Measurements from ENCODE around the gene TMEM125. TPM values are rescaled to one million over a fixed set of nuclear protein-coding genes. Genes with fewer than 3 reads are reported as not detected.

TMEM125 gene
- total and polyA plus RNA-seq, 2 of the 4 experiments (the other 2 are of a cell fraction) = under 0.01 to 0.03 TPM

DNA sequence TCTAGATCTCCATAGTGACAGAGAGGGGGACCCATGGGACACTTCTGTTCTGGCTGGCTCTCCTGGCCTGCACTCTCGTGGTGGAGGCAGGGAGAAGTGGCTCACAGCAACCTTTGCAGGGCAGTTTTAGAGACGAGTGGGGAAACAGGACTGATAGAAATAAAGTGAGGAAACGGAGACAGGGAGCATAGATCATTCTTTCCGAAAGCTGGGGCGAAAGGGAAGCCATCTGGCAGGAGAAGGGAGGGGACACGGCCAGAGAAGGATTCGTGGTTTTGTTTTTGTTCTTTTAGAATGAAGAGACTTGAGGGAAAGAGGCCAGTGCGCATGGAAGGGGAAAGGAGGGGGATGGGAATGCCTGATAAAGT is 34.5 kb downstream of the TMEM125 start:
- Histone ChIP-seq H2BK15ac (ENCODE audit: low read depth, low read length) (no peak overlapping the region), H3K56ac (ENCODE audit: extremely low read depth, insufficient read depth, low read length) (no peak overlapping the region), H3K4me2 (ENCODE audit: low read depth, low read length) (no peak overlapping the region), H3K23ac (ENCODE audit: low read depth, low read length) (no peak overlapping the region), H3K14ac (replicated peaks; ENCODE audit: low read depth, low read length) (no peak overlapping the region), H2BK20ac (ENCODE audit: low read depth, low read length) (no peak overlapping the region), H3K18ac (ENCODE audit: low read depth, low read length) (no peak overlapping the region), H2BK5ac (ENCODE audit: low read depth, low read length, poor library complexity, severe bottlenecking) (no peak overlapping the region), H3K36me3 (ENCODE audit: control insufficient read depth, insufficient read depth, low read length) (no peaks in the 10 kb centered on the region), H3K4me3 (ENCODE audit: insufficient read depth, low read depth, low read length) (no peak overlapping the region), H3K27ac (ENCODE audit: insufficient read depth, low read length) (no peak overlapping the region), H2AFZ (replicated peaks; ENCODE audit: low read length, poor library complexity) (no peak overlapping the region), H4K91ac (ENCODE audit: insufficient read depth, low read depth, low read length) (no peak overlapping the region), H3K4ac (ENCODE audit: low read depth, low read length) (no peak overlapping the region), H3K27me3 (ENCODE audit: control insufficient read depth, insufficient read depth, low read length) (peaks cover 6% of the 10 kb centered on the region; the same call in 1 of the 2 replicates), H3K9me3 (ENCODE audit: control insufficient read depth, insufficient read depth, low read length) (no peaks in the 10 kb centered on the region), H2AK9ac (replicated peaks; ENCODE audit: low read depth, low read length, poor library complexity) (no peak overlapping the region), H3K9ac (ENCODE audit: low read depth, low read length) (no peak overlapping the region), H4K5ac (ENCODE audit: low read depth, low read length) (no peak overlapping the region), H2BK120ac (ENCODE audit: low read depth, low read length) (no peak overlapping the region), H3K79me1 (ENCODE audit: low read depth in 1 of 2, low read length in 2 of 2) (no peaks in the 10 kb centered on the region), H3K4me1 (ENCODE audit: control insufficient read depth, insufficient read depth, low read length) (peaks cover 4% of the 10 kb centered on the region; the same call in 1 of the 2 replicates), H4K20me1 (ENCODE audit: insufficient read depth, low read length) (no peaks in the 10 kb centered on the region; the same call in 1 of the 2 replicates), H4K8ac (ENCODE audit: low read depth in 2 of 2, low read length in 2 of 2) (no peak overlapping the region), H3K9me1 (ENCODE audit: insufficient read depth, low read length) (no peaks in the 10 kb centered on the region), H2AK5ac (ENCODE audit: low read depth, low read length) (no peak overlapping the region)
- intact Hi-C loops (cut with micrococcal nuclease) (no loop called here), dilution Hi-C loops (cut with HindIII; ENCODE audit: low sequenced_read_pairs, unreplicated experiment) (no loop called here), in situ Hi-C loops (cut with MboI; ENCODE audit: low sequenced_read_pairs) (no loop called here)
- TF ChIP-seq BHLHE40 (IDR thresholded peaks at IDR 0.05; ENCODE audit: low read depth, low read length) (no peak), SMC3 (IDR thresholded peaks at IDR 0.05; ENCODE audit: low read depth, low read length) (no peak), CEBPB (IDR thresholded peaks at IDR 0.05; ENCODE audit: low read depth, low read length) (no peak), RFX5 (IDR thresholded peaks at IDR 0.05; ENCODE audit: low read depth, low read length) (no peak), MAZ (IDR thresholded peaks at IDR 0.05; ENCODE audit: borderline replicate concordance, low read depth, low read length) (no peak)
- ATAC-seq (ENCODE audit: low read depth) (no peak), DNase-seq (no peak)
- BruUV-seq (replicated peaks) = no TSS peak
- WGBS, 2 experiments (ENCODE audit: extremely low coverage in 2 of 2, insufficient read length in 1 of 2) = 30% methylated on average over 2 of the region's 8 CpGs; no CpG with 5 or more reads in 1 of the 2 experiments
- POLR2A ChIA-PET (ENCODE audit: unreplicated experiment) = no interaction called here
- CTCF ChIA-PET = no interaction called here

Data from IMR-90 (cell line).